ENCODE results near the gene NRG2. TPM values are rescaled to one million over a fixed set of nuclear protein-coding genes. Genes with fewer than 3 reads are reported as not detected.

Gene NRG2
- total RNA-seq, 1 donor from 2014 or later: 1.4 TPM

GRCh38 chr5:139982975-139983240 is 60.2 kb downstream of the NRG2 start:
- H3K4me3 Mint-ChIP-seq: peak overlapping the region; percentile 69
- no peaks in the 10 kb centered on the region for H3K9me3 Mint-ChIP-seq
- H3K27me3 Mint-ChIP-seq: peaks cover 45% of the 10 kb centered on the region
- H3K36me3 Mint-ChIP-seq: no peaks in the 10 kb centered on the region
- TF ChIP-seq CTCF (conservative IDR thresholded peaks at IDR 0.05): no peak
- peaks cover 12% of the 10 kb centered on the region for H3K4me1 Mint-ChIP-seq (ENCODE audit: unreplicated experiment)
- no peak overlapping the region for H3K27ac Mint-ChIP-seq
- no peak for DNase-seq (ENCODE audit: extremely low spot score, unreplicated experiment)

- peak overlapping the region; percentile 69 for H3K4me3 Mint-ChIP-seq
- H3K27me3 Mint-ChIP-seq: peaks cover 46% of the 10 kb centered on the region
- no peaks in the 10 kb centered on the region for H3K36me3 Mint-ChIP-seq
- DNase-seq (ENCODE audit: extremely low spot score, unreplicated experiment): no peak
- no peaks in the 10 kb centered on the region for H3K9me3 Mint-ChIP-seq
- TF ChIP-seq CTCF (conservative IDR thresholded peaks at IDR 0.05): no peak
- peak overlapping the region; percentile 12 for H3K27ac Mint-ChIP-seq
- H3K4me1 Mint-ChIP-seq (ENCODE audit: unreplicated experiment): peaks cover 12% of the 10 kb centered on the region
Measured at GRCh38 chr5:139982157-139982974, 60.7 kb downstream of the NRG2 start.

- Mint-ChIP-seq H3K4me1 (ENCODE audit: unreplicated experiment) (peaks cover 9% of the 10 kb centered on the region), H3K4me3 (no peak overlapping the region), H3K27me3 (peaks cover 44% of the 10 kb centered on the region), H3K27ac (no peak overlapping the region), H3K9me3 (no peaks in the 10 kb centered on the region), H3K36me3 (no peaks in the 10 kb centered on the region)
- no peak for DNase-seq (ENCODE audit: extremely low spot score, unreplicated experiment)
- no peak for TF ChIP-seq CTCF (conservative IDR thresholded peaks at IDR 0.05)
Measured at GRCh38 chr5:139980765-139981164, 62.3 kb downstream of the NRG2 start.

GRCh38 chr5:139979943-139980342 is 63.2 kb downstream of the NRG2 start:
- H3K9me3 Mint-ChIP-seq: no peaks in the 10 kb centered on the region
- H3K4me3 Mint-ChIP-seq: no peak overlapping the region
- no peak for TF ChIP-seq CTCF (conservative IDR thresholded peaks at IDR 0.05)
- DNase-seq (ENCODE audit: extremely low spot score, unreplicated experiment): no peak
- no peaks in the 10 kb centered on the region for H3K36me3 Mint-ChIP-seq
- peaks cover 40% of the 10 kb centered on the region for H3K27me3 Mint-ChIP-seq
- peaks cover 9% of the 10 kb centered on the region for H3K4me1 Mint-ChIP-seq (ENCODE audit: unreplicated experiment)
- H3K27ac Mint-ChIP-seq: no peak overlapping the region

- Mint-ChIP-seq H3K4me1 (ENCODE audit: unreplicated experiment) (peaks cover 9% of the 10 kb centered on the region), H3K4me3 (no peak overlapping the region), H3K27me3 (peaks cover 40% of the 10 kb centered on the region), H3K9me3 (no peaks in the 10 kb centered on the region), H3K27ac (no peak overlapping the region), H3K36me3 (no peaks in the 10 kb centered on the region)
- TF ChIP-seq CTCF (conservative IDR thresholded peaks at IDR 0.05): no peak
- DNase-seq (ENCODE audit: extremely low spot score, unreplicated experiment): no peak
Measured at GRCh38 chr5:139979518-139979917, 63.6 kb downstream of the NRG2 start.
